GM04503 (cell line): ENCODE measurements around the gene CFAP126.
"Not testable (repeated sequence)": the region's sequence is repeated elsewhere in the genome, so short reads cannot be mapped to it uniquely, and the experiment has no call there.

Source experiments
- DNase-seq: peaks from one replicate; pipeline ENCODE4 v3.0.0-alpha.2; 2012; ENCODE audit warnings: low read depth

Gene CFAP126

DNA sequence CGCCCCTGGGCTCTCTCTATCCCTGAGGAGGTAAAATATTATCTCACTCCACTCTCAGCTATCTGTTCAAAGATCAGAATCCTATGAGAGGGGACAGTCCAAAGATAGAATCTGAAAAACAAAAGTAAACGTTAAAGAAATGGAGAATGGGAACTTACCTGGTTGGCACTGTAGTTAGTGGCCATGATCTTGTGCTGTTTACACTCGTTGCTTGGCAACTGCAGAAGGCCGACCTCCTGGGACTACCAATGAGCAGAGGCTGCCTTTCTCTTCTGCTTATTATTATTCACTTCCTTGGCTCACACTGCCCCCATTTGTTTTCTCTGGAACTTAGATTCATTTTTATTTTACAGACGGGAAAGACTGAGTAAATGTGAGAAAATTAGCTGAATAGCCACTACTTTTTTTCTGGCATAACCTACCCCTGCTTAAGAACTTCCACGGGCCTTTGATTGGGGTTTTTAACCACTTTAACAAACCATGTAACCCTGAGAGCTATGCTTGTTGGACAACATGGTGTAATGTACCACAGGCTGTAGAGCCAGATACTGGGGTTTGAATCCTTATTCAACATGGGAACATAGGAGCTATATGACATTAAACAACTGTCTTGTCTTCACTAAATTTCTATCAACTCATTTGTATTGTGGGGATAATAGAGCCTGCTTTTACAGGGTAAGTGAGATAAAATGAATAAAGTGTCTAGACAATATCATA lies at the start of gene CFAP126:
CFAP126 (minus strand) TSS at position 193 of the 717 bp plus-strand sequence; CDS start at position 185, 8 bp downstream.
- DNase-seq, result peak; percentile 22

DNA sequence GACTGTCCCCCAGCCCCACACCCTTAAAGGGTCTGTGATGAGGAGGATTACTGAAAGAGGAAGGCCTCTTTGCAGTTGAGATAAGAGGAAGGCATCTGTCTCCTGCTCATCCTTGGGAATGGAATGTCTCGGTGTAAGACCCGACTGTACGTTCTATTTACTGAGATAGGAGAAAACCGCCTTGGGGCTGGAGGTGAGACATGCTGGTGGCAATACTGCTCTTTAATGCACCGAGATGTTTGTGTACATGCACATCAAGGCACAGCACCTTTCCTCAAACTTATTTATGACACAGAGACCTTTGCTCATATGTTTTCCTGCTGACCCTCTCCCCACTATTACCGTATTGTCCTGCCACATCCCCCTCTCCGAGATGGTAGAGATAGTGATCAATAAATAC lies 45.4 kb upstream of the CFAP126 start:
- not testable (repeated sequence) for DNase-seq

DNA sequence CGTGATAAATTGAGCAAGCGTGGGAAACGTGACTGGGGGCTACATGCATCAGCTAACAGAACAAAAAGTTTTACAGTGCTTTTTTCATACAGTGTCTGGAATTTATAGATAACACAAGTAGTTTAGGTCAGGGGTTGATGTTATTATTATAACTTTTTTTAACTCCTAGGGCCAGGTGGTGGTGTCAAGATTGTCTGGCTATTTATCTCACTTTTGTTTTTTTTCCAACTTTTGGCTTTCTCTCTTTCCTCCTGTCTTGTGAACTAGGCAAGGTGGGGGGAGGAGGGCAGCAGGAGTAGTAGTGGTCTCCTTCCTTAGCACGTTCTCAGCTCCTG lies 42.9 kb upstream of the CFAP126 start:
- not testable (repeated sequence) for DNase-seq

DNA sequence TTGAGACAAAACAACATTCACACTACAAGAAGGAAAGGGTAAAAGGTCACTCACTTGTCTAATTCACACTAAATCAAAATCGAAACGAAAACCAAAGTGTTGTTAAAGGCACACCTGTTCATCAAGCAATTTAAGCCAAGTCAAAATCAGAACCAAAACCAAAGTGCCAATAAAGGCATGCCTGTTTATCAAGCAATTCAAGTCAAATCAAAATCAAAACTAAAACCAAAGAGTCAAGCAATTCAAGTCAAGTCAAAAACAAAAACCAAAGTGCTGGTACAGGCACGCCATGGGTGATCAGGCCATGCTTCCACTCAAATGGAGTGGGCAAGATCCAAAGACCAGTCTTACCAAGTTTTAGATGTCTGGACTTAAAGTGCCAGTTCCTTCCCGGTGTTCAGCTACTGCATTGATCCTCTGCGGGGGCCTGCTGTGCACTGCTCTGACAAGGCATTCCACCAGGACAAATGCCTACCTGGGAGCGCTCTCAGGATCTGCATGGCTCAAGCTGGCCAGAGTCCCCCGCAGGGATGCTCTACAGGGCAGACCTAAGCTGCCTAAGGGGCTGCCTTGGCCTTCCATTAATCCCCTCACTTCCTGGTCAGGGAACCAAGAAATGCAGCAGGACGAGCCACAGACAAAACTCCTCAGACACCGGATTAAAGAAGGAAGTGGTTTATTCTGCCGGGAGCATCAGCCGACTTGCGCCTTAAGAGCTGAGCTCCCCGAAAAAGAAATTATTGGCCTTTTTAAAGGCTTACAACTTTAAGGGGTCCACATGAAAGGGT lies 42.4 kb upstream of the CFAP126 start:
- DNase-seq, result not testable (repeated sequence)

DNA sequence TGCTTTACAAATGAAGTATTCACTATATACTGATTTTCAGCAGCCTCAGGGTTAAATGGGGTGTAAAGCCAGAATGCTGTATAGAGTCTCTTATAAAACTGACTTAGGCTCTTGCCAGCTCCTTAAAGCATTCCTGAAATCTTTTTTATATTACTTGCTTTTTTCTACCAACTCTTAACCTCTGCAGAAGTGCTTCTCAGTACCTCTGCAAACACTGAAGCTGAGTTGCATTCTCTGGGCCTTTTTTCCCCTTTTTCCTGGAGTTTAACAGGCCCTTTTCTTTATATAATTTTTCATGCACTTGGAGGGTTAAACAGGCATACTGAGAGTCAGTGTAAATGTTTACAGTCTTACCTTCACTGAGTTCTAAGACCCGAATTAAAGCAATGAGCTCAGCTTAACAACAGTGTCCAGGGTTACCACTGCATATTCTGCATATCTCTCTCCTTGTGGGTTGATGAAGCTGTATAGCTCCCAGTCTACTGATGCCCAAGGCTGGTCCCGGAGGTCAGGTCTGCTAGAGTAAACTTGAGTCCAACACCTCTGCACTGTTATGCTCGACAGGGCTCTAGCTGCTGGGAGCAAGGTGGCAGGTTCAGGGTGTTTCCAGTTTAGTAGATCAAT lies 40.9 kb upstream of the CFAP126 start:
- DNase-seq, result no peak

DNA sequence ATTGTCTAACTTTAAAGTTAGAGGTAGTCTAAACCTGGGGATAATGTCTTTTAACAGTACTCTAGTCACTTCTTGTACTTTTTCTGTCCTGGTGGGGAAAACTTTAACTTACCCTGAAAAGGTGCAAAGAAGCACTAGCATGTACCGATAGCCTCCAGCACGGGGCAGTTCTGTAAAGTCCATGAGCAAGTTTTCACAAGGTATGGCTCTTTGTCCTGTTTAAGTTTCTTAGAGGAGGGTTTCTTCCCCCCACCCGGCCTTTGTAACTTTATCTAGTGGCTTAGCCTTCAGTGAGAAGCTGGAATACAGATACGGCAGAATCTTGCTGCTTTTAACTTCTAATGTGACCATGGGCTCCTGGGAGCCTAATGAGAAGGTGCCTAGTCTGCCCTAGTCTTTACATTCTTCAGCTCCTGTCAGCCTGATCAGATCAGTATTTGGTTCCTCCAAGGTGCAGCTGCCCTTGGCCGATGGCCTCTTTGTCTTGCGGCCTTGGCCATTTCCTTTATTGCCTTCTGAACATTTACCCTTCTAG lies 39.8 kb upstream of the CFAP126 start:
- no peak for DNase-seq

DNA sequence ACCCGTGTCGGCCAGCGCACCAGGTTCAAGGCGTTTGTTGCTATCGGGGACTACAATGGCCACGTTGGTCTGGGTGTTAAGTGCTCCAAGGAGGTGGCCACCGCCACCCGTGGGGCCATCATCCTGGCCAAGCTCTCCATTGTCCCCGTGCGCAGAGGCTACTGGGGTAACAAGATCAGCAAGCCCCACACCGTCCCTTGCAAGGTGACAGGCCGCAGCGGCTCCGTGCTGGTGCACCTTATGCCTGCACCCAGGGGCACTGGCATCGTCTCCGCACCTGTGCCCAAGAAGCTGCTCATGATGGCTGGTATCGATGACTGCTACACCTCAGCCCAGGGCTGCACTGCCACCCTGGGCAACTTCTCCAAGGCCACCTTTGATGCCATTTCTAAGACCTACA lies 38.9 kb upstream of the CFAP126 start:
- not testable (repeated sequence) for DNase-seq

DNA sequence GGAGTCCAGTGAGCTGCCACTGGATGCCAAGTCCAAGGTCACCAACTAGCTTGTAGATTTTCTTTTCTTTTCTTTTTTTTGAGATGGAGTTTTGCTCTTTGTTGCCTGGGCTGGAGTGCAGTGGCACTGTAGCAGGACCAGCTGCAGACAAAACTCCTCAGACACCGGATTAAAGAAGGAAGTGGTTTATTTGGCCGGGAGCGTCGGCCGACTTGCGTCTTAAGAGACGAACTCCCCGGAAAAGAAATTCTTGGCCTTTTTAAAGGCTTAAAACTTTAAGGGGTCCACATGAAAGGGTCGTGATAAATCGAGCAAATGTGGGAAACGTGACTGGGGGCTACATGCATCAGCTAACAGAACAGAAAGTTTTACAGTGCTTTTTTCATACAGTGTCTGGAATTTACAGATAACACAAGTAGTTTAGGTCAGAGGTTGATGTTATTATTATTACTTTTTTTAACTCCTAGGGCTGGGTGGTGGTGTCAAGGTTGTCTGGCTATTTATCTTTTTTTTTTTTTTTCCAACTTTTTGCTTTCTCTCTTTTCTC lies 36.4 kb upstream of the CFAP126 start:
- DNase-seq, result no peak

- DNase-seq, result no peak
Measured at GRCh38 chr1:161402446-161402845, 34.8 kb upstream of the CFAP126 start.

- peak; percentile 70 for DNase-seq
Measured at GRCh38 chr1:161399257-161399998, 31.8 kb upstream of the CFAP126 start.

- DNase-seq, result no peak
Measured at GRCh38 chr1:161398900-161399256, 31.2 kb upstream of the CFAP126 start.

GRCh38 chr1:161397038-161397437 lies 29.4 kb upstream of the CFAP126 start:
- not testable (repeated sequence) for DNase-seq

DNA sequence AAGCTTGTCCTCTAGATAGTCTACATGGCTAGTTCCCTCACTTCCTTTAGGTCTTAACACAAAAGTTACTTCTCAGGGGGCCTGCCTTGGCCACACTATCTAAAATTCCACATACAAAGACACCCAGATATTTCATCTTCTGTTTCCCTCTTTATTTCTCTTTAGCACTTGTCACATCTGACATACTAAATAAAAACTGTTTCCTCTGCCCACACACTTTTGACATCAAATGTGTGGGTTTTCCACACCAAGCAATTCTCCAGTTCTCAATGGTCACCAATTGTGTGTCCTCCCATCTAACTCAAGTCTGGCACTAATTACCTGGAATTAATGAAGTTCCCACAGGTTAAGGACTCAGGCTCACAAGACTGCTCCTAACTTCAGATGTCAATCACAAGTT lies 25.5 kb upstream of the CFAP126 start:
- DNase-seq, result no peak

- DNase-seq, result no peak
Measured at GRCh38 chr1:161391611-161392010, 23.9 kb upstream of the CFAP126 start.

DNA sequence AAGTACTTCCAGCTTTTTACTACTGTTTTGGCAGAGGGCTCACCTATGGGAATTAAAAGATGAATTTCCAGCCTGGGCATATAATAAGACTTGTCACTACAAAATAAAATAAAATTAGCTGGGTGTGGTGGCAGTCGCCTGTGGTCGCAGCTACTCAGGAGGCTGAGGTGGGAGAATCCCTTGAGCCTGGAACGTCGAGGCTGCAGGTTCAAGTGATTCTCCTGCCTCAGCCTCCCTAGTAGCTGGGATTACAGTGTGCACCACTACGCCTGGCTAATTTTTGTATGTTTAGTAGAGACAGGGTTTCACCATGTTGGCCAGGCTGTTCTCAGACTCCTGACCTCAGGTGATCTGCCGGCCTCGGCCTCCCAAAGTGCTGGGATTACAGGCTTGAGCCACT lies 23.5 kb upstream of the CFAP126 start:
- DNase-seq, result not testable (repeated sequence)

DNA sequence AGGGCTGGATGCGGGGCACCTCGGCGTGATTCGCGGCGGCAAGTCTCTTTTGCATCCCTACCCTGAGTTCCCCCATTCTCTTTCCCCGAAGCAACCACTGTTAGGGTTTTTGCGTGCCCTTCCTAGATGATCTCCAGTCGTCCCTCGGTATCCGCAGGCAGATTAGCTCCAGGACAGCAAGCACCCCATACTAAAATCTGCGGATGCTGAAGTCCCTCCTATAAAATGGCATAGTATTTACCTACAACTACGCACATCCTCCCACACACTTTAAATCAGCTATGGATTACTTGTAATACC lies 22.8 kb upstream of the CFAP126 start:
- no peak for DNase-seq

DNA sequence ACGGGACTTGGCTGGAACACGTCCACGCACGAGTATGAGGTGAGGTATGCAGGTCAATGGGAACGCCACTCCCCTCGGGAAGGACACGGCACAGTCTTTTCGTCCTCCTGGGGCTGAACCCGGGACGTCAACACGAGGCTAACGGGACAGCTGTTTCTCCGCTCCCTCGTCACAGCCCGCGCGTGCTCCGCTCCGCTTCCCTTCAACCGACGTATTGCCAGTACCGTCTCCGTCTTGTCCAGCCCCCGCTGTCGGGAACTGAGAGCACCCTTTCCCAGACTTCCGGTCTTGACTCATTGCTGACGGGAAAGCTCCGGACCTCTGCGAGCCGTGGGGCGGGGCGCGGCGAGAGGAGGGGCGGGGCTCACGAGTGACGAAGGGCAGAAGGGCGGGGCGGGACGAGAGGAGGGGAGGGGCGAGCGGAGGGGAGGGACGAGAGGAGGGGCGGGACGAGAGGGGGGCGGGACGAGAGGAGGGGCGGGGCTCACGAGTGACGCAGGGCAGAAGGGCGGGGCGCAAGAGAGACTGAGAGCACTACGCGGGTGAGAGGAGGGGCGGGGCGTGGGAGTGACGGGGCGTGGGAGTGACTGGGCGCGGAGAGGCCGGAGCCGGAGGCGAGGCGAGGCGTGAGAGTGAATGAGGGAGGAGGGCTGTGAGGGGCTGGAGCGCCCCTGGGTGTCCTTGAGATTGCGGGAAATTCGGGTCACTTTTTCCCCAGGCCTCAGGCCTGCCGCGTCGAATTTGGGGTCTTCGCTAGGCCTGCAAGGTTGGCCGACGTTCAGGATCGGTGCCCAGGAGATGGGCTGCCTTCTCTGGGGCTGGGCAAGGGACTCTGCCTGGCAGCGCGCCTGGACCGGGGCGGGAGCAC lies 22.2 kb upstream of the CFAP126 start:
- peak; percentile 87 for DNase-seq

DNA sequence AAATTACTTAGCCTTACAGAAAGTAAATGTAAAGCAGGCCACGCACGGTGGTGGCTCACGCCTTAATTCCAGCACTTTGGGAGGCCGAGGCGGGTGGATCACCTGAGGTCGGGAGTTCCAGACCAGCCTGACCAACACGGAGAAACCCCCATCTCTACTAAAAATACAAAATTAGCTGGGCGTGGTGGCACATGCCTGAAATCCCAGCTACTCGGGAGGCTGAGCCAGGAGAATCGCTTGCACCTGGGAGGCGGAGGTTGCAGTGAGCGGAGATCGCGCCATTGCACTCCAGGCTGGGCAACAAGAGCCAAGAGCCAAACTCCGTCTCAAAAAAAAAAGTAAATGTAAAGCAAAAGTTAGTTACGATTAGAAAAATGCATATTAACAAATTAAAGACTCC lies 21.5 kb upstream of the CFAP126 start:
- not testable (repeated sequence) for DNase-seq

- no peak for DNase-seq
Measured at GRCh38 chr1:161388639-161389038, 21.0 kb upstream of the CFAP126 start.

GRCh38 chr1:161382214-161383019 lies 14.7 kb upstream of the CFAP126 start:
- DNase-seq, result peak; percentile 35
